ENCODE results near the gene ZC3H7A.

ZC3H7A gene

DNA sequence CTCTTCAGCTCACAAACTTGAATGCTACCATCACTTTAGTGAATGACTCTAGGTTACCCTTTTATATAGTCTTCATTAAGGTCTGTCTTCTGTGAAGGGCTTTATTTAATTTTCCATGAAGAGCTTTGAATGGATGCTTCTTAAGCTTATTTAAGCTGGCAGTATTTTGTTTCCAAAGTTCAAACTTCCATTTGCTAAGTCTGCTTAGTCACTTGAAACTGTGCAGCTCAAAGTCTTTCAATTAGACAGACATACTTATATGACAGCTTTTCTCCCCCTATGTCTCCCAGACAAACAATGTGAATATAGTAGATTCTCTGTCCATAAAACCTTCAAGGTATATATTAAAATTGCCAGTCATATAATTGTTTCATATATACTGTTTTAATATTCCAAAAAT is 77.9 kb downstream of the ZC3H7A start:
- peaks cover 58% of the 10 kb centered on the region for H3K36me3 Mint-ChIP-seq (ENCODE audit: insufficient read depth)
- DNase-seq (ENCODE audit: low spot score in 2 of 2) (no peak), ATAC-seq (replicated peaks; ENCODE audit: extremely low read depth, poor library complexity, severe bottlenecking) (no peak)
- H3K4me1 Mint-ChIP-seq: peaks cover 23% of the 10 kb centered on the region
- no peaks in the 10 kb centered on the region for H3K9me3 Mint-ChIP-seq
- H3K4me3 Mint-ChIP-seq: no peak overlapping the region
- no peaks in the 10 kb centered on the region for H3K27me3 Mint-ChIP-seq
- no peak overlapping the region for H3K27ac Mint-ChIP-seq (ENCODE audit: low read depth)

DNA sequence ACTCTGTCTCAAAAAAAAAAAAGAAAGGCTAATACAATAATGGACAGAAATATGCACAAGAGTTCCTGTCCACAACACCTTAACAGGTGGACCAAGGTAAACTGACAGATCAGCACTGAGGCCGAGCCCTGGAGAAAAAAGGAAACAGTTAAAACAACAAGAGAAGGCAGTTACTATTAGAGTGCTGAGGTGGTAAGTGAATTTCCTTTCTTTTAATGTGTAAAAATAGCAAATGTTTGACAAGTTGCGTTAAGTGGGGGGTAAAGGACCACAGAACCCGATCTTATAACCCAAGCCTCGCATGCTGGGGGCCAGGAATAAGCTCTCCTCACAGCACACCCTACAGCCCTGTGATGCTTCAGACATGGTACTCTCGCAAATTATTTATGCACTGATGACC is 79.2 kb downstream of the ZC3H7A start:
- Mint-ChIP-seq H3K4me3 (no peak overlapping the region), H3K9me3 (no peaks in the 10 kb centered on the region), H3K27ac (ENCODE audit: low read depth) (peak overlapping the region; percentile 20), H3K4me1 (peaks cover 17% of the 10 kb centered on the region), H3K27me3 (no peaks in the 10 kb centered on the region), H3K36me3 (ENCODE audit: insufficient read depth) (peaks cover 51% of the 10 kb centered on the region)
- DNase-seq (ENCODE audit: low spot score in 2 of 2) (no peak), ATAC-seq (replicated peaks; ENCODE audit: extremely low read depth, poor library complexity, severe bottlenecking) (no peak)

GRCh38 chr16:11716336-11716735 is 80.7 kb downstream of the ZC3H7A start:
- Mint-ChIP-seq H3K4me1 (peaks cover 22% of the 10 kb centered on the region), H3K36me3 (ENCODE audit: insufficient read depth) (peaks cover 45% of the 10 kb centered on the region), H3K4me3 (no peak overlapping the region), H3K27me3 (no peaks in the 10 kb centered on the region), H3K9me3 (no peaks in the 10 kb centered on the region), H3K27ac (ENCODE audit: low read depth) (no peak overlapping the region)
- ATAC-seq (replicated peaks; ENCODE audit: extremely low read depth, poor library complexity, severe bottlenecking) (no peak), DNase-seq (ENCODE audit: low spot score in 2 of 2) (no peak)

GRCh38 chr16:11715246-11715947 is 81.7 kb downstream of the ZC3H7A start:
- Mint-ChIP-seq H3K4me3 (no peak overlapping the region), H3K36me3 (ENCODE audit: insufficient read depth) (peaks cover 38% of the 10 kb centered on the region), H3K27me3 (no peaks in the 10 kb centered on the region), H3K27ac (ENCODE audit: low read depth) (no peak overlapping the region), H3K9me3 (no peaks in the 10 kb centered on the region), H3K4me1 (peaks cover 22% of the 10 kb centered on the region)
- no peak for ATAC-seq (replicated peaks; ENCODE audit: extremely low read depth, poor library complexity, severe bottlenecking)
- no peak for DNase-seq (ENCODE audit: low spot score in 2 of 2)

- H3K27ac Mint-ChIP-seq (ENCODE audit: low read depth): no peak overlapping the region
- peaks cover 16% of the 10 kb centered on the region for H3K4me1 Mint-ChIP-seq
- DNase-seq (ENCODE audit: low spot score in 2 of 2): no peak
- no peaks in the 10 kb centered on the region for H3K27me3 Mint-ChIP-seq
- H3K36me3 Mint-ChIP-seq (ENCODE audit: insufficient read depth): peaks cover 36% of the 10 kb centered on the region
- H3K4me3 Mint-ChIP-seq: no peak overlapping the region
- no peak for ATAC-seq (replicated peaks; ENCODE audit: extremely low read depth, poor library complexity, severe bottlenecking)
- no peaks in the 10 kb centered on the region for H3K9me3 Mint-ChIP-seq
Observed at GRCh38 chr16:11712122-11712521, 84.9 kb downstream of the ZC3H7A start.

GRCh38 chr16:11711662-11712061 is 85.4 kb downstream of the ZC3H7A start:
- no peak for ATAC-seq (replicated peaks; ENCODE audit: extremely low read depth, poor library complexity, severe bottlenecking)
- H3K9me3 Mint-ChIP-seq: no peaks in the 10 kb centered on the region
- no peak overlapping the region for H3K4me3 Mint-ChIP-seq
- no peak overlapping the region for H3K27ac Mint-ChIP-seq (ENCODE audit: low read depth)
- H3K36me3 Mint-ChIP-seq (ENCODE audit: insufficient read depth): peaks cover 34% of the 10 kb centered on the region
- H3K4me1 Mint-ChIP-seq: peaks cover 13% of the 10 kb centered on the region
- no peaks in the 10 kb centered on the region for H3K27me3 Mint-ChIP-seq
- no peak for DNase-seq (ENCODE audit: low spot score in 2 of 2)

DNA sequence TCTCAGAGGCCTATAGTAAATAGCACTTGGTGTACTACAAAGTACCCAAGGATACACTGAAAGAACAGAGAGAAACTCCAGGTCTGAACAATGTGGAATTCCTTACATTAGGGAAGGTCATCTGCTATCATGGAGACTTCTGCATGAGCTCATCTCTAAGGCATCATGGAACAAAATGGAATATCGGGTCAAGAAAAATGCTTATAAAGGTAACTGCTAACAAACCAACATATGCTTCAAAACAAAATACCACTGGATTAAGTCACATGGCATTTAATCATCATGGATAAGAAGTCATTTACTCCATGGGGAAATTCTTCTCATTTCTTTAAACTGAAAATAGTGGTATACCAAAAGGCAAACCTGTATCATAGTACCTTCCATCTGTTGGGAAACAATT is 88.6 kb downstream of the ZC3H7A start:
- Mint-ChIP-seq H3K4me1 (peaks cover 24% of the 10 kb centered on the region), H3K27me3 (no peaks in the 10 kb centered on the region), H3K27ac (ENCODE audit: low read depth) (no peak overlapping the region), H3K4me3 (no peak overlapping the region), H3K9me3 (no peaks in the 10 kb centered on the region), H3K36me3 (ENCODE audit: insufficient read depth) (peaks cover 35% of the 10 kb centered on the region)
- ATAC-seq (replicated peaks; ENCODE audit: extremely low read depth, poor library complexity, severe bottlenecking): no peak
- DNase-seq (ENCODE audit: low spot score in 2 of 2): no peak

- peaks cover 35% of the 10 kb centered on the region for H3K36me3 Mint-ChIP-seq (ENCODE audit: insufficient read depth)
Observed at GRCh38 chr16:11707679-11708197, 89.3 kb downstream of the ZC3H7A start.

GRCh38 chr16:11706180-11706742 is 90.8 kb downstream of the ZC3H7A start:
- Mint-ChIP-seq H3K36me3 (ENCODE audit: insufficient read depth) (peaks cover 33% of the 10 kb centered on the region), H3K27ac (ENCODE audit: low read depth) (no peak overlapping the region)

More at GRCh38 chr16:11707679-11708197, 89.3 kb downstream of the ZC3H7A start:
- Mint-ChIP-seq H3K27me3 (no peaks in the 10 kb centered on the region), H3K4me3 (no peak overlapping the region), H3K27ac (ENCODE audit: low read depth) (no peak overlapping the region), H3K9me3 (no peaks in the 10 kb centered on the region), H3K4me1 (peaks cover 29% of the 10 kb centered on the region)
- ATAC-seq (replicated peaks; ENCODE audit: extremely low read depth, poor library complexity, severe bottlenecking) (no peak), DNase-seq (ENCODE audit: low spot score in 2 of 2) (no peak)

GRCh38 chr16:11705311-11706025 is 91.6 kb downstream of the ZC3H7A start:
- H3K4me1 Mint-ChIP-seq: peaks cover 24% of the 10 kb centered on the region
- peaks cover 36% of the 10 kb centered on the region for H3K36me3 Mint-ChIP-seq (ENCODE audit: insufficient read depth)
- no peak for DNase-seq (ENCODE audit: low spot score in 2 of 2)
- H3K27ac Mint-ChIP-seq (ENCODE audit: low read depth): no peak overlapping the region
- no peak overlapping the region for H3K4me3 Mint-ChIP-seq
- ATAC-seq (replicated peaks; ENCODE audit: extremely low read depth, poor library complexity, severe bottlenecking): no peak
- no peaks in the 10 kb centered on the region for H3K9me3 Mint-ChIP-seq
- no peaks in the 10 kb centered on the region for H3K27me3 Mint-ChIP-seq

More at GRCh38 chr16:11706180-11706742, 90.8 kb downstream of the ZC3H7A start:
- Mint-ChIP-seq H3K9me3 (no peaks in the 10 kb centered on the region), H3K27me3 (no peaks in the 10 kb centered on the region), H3K4me1 (peaks cover 24% of the 10 kb centered on the region), H3K4me3 (no peak overlapping the region)
- DNase-seq (ENCODE audit: low spot score in 2 of 2) (no peak), ATAC-seq (replicated peaks; ENCODE audit: extremely low read depth, poor library complexity, severe bottlenecking) (no peak)

All from central memory CD8-positive, alpha-beta T cell (primary cell).